Esophagus squamous epithelium (tissue), 5 donors: ENCODE data around the gene CHST10. TPM values are rescaled to one million over a fixed set of nuclear protein-coding genes. Genes with fewer than 3 reads are reported as not detected.

ENCODE experiments used
- DNase-seq: peaks from one replicate; lab custom pipeline; 2025; lab: John Stamatoyannopoulos, UW
- H3K27ac ChIP-seq, 4 donors: fragments of 200-600 bp; sonication (generic); one replicate each; pipeline ENCODE4 v1.5.1; 2016 to 2019; ENCODE audit warnings: mild to moderate bottlenecking in 1 of 4
- H3K27me3 ChIP-seq, 4 donors: fragments of 200-600 bp; sonication (generic); 1 replicate in 3 of 4; 2 replicates in 1 of 4; pipeline versions ENCODE4 v1.5.1 to v1.6.0; 2017 to 2021; ENCODE audit warnings: antibody characterized with exemption in 1 of 4
- H3K36me3 ChIP-seq, 3 donors: fragments of 200-600 bp; sonication (generic); one replicate each; pipeline ENCODE4 v1.5.1; 2016 to 2019
- H3K4me1 ChIP-seq, 3 donors: fragments of 200-600 bp; sonication (generic); one replicate each; pipeline ENCODE4 v1.5.1; 2017 to 2019
- H3K4me3 ChIP-seq, 4 donors: fragments of 200-600 bp; sonication (generic); 1 replicate in 3 of 4; 2 replicates in 1 of 4; pipeline ENCODE4 v1.5.1; 2016 to 2019; ENCODE audit warnings: mild to moderate bottlenecking in 2 of 4, moderate library complexity in 1 of 4
- H3K9me3 ChIP-seq, 3 donors: fragments of 200-600 bp; sonication (generic); one replicate each; pipeline ENCODE4 v1.5.1; 2016 to 2019
- POLR2A ChIP-seq, 4 donors: fragments of 450-650 bp; IDR thresholded peaks; one replicate each; pipeline ENCODE4 v1.6.1; 2017; ENCODE audit warnings: antibody characterized with exemption in 4 of 4, mild to moderate bottlenecking in 4 of 4, moderate library complexity in 3 of 4
- WGBS, 2 donors: methylation state at CpG; one replicate each; pipeline ENCODE4 v1.1.5; 2018; 5-methylcytosine and 5-hydroxymethylcytosine counted together
- intact Hi-C: fragments of 100-400 bp; cut with DNase I; formaldehyde crosslinking; loops from one replicate; pipeline ENCODE4 v1.15.0; 2022
- total RNA-seq, 4 donors: library from RNA; depleted of rRNA; stranded (reverse); fragments of >200 nt; gene quantifications; one replicate each; pipeline ENCODE4 v1.1.0, GENCODE V29; 2016
- TF ChIP-seq, protein P1 (sequence below), 6 experiments: fragments of 450-650 bp in 4 of 6; fragments of 200-600 bp in 2 of 6; sonication (generic) in 2 of 6; IDR thresholded peaks; one replicate each; pipeline ENCODE4 v1.5.1; 2016 to 2019; ENCODE audit warnings: antibody characterized with exemption in 6 of 6, mild to moderate bottlenecking in 4 of 6, moderate library complexity in 4 of 6
- donor health status: DM: yes; HTN: yes; CAD: no.

CHST10 gene
- total RNA-seq, 4 donors from 2014 or later, result 0.53 to 7.0 (median 3.2) TPM

DNA sequence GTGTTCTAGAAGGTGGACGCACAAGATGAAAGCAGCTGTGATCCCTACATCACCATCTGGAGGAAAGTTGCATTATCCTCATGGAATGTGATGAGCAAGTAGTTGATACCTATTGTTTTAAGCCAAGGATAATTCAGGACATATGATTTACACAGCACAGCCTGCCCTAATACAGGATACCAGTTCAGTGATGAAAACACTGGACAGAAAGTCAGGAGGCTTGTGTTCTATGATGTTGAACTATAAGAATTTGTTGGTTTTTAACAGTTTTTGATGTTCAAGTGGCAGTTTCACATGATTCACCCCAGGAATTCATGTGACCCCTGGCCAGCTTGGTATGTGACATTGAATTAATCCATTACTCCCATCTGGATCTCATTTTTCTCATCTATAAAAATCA, 6.2 kb upstream of the CHST10 start:
- Histone ChIP-seq H3K27me3 (peaks cover 0 to 4% (median 0%) of the 10 kb centered on the region in 4 donors), H3K36me3 (no peaks in the 10 kb centered on the region), H3K9me3 (no peaks in the 10 kb centered on the region), H3K4me1 (no peaks in the 10 kb centered on the region), H3K4me3 (no peak overlapping the region), H3K27ac (no peak overlapping the region)
- no peak for DNase-seq
- intact Hi-C loops, result no loop called here
- TF ChIP-seq, protein P1, sequence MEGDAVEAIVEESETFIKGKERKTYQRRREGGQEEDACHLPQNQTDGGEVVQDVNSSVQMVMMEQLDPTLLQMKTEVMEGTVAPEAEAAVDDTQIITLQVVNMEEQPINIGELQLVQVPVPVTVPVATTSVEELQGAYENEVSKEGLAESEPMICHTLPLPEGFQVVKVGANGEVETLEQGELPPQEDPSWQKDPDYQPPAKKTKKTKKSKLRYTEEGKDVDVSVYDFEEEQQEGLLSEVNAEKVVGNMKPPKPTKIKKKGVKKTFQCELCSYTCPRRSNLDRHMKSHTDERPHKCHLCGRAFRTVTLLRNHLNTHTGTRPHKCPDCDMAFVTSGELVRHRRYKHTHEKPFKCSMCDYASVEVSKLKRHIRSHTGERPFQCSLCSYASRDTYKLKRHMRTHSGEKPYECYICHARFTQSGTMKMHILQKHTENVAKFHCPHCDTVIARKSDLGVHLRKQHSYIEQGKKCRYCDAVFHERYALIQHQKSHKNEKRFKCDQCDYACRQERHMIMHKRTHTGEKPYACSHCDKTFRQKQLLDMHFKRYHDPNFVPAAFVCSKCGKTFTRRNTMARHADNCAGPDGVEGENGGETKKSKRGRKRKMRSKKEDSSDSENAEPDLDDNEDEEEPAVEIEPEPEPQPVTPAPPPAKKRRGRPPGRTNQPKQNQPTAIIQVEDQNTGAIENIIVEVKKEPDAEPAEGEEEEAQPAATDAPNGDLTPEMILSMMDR (IDR thresholded peaks at IDR 0.05), result no peak
- TF ChIP-seq POLR2A (IDR thresholded peaks at IDR 0.05), result no peak
- 90 to 93% methylated on average over 1 of the region's 1 CpG for WGBS, 2 donors

DNA sequence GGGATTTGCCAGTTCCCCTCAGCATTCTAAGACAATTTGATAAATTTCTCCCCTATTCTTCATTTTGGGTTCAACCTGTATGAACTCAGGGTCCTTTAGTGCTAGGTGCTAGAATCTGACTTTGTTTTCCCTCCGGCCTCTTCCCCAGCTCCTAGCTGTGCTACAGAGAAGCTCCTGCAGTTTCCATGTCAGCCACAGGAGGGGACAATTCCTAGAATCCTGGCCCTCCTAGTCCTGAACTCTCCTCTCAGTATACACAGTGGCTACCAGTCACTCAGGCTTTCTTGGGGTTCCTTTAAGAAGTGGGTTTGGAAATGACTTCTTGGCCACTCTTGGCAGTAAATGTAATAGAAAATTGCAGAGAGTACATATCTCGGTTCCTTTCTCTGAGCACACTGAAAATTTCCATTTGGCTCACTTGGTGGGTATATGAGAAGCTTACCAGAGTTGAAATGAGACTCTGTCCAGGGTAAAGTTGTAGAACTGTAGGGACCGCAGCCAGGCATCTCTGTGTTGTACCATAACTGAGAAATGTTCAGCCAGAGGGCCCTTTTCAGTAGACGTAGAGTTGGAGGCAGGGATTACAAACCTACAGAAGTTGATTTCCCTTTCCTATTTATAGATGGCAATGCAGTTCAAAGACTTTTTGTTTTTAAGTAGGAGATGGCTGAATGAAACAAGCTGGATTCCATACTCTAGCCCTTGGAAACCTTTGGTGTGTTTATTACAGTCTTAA, 5.0 kb upstream of the CHST10 start:
- no peak overlapping the region for H3K4me3 ChIP-seq
- peaks cover 0 to 5% (median 0%) of the 10 kb centered on the region in 4 donors for H3K27me3 ChIP-seq
- intact Hi-C loops, result no loop called here
- H3K27ac ChIP-seq, result no peak overlapping the region
- TF ChIP-seq POLR2A (IDR thresholded peaks at IDR 0.05), result no peak
- TF ChIP-seq, protein P1 (IDR thresholded peaks at IDR 0.05), result peak in 4 of 6 experiments; percentile 16 to 51 (median 28)
- DNase-seq, result no peak
- peaks cover 0 to 5% (median 1%) of the 10 kb centered on the region in 3 donors for H3K4me1 ChIP-seq
- no peaks in the 10 kb centered on the region for H3K36me3 ChIP-seq
- no peaks in the 10 kb centered on the region for H3K9me3 ChIP-seq
- WGBS, 2 donors, result 84 to 88% methylated on average over 4 of the region's 4 CpGs

DNA sequence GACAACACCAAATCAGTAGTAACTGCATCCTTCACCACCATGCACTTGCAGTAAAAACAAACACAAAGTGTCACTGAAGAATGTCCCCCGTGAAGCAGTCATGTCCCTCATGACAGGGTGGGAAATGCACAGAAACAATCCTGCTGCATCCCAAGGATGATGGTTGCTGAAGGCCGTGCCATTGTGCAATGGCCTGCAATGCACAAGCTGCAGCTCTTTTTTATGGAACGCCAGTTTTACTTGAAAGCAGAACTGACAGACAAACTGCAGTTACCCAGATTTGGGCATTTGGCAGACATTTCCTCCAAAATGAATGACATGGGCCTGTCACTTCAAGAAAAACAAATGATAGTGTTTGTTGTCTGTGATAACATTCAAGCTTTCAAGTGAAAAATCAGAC, 2.4 kb upstream of the CHST10 start:
- TF ChIP-seq, protein P1 (IDR thresholded peaks at IDR 0.05), result no peak
- TF ChIP-seq POLR2A (IDR thresholded peaks at IDR 0.05), result no peak
- H3K4me1 ChIP-seq, result peaks cover 10 to 27% (median 11%) of the 10 kb centered on the region in 3 donors
- DNase-seq, result no peak
- WGBS, 2 donors, result 38 to 54% methylated on average over 3 of the region's 3 CpGs
- H3K27me3 ChIP-seq, result peaks cover 0 to 10% (median 0%) of the 10 kb centered on the region in 4 donors
- H3K4me3 ChIP-seq, result no peak overlapping the region
- H3K36me3 ChIP-seq, result no peaks in the 10 kb centered on the region
- no peaks in the 10 kb centered on the region for H3K9me3 ChIP-seq
- no peak overlapping the region for H3K27ac ChIP-seq
- intact Hi-C loops, result no loop called here

GRCh38 chr2:100418406-100418962, 1.0 kb upstream of the CHST10 start:
- no peak overlapping the region for H3K27ac ChIP-seq
- WGBS, 2 donors, result 79 to 83% methylated on average over 10 to 12 of the region's 12 CpGs
- H3K9me3 ChIP-seq, result no peaks in the 10 kb centered on the region
- H3K27me3 ChIP-seq, result peaks cover 0 to 6% (median 0%) of the 10 kb centered on the region in 4 donors
- H3K4me3 ChIP-seq, result no peak overlapping the region
- intact Hi-C loops, result no loop called here
- TF ChIP-seq, protein P1 (IDR thresholded peaks at IDR 0.05), result no peak
- DNase-seq, result no peak
- H3K36me3 ChIP-seq, result peaks cover 0 to 9% (median 0%) of the 10 kb centered on the region in 3 donors
- H3K4me1 ChIP-seq, result peaks cover 10 to 27% (median 11%) of the 10 kb centered on the region in 3 donors

GRCh38 chr2:100417711-100418124, 250 bp upstream of the CHST10 start:
- intact Hi-C loops, result no loop called here
- TF ChIP-seq POLR2A (IDR thresholded peaks at IDR 0.05), result no peak
- TF ChIP-seq, protein P1 (IDR thresholded peaks at IDR 0.05), result no peak
- WGBS, 2 donors, result 10 to 53% methylated on average over 3 to 12 of the region's 19 CpGs
- H3K36me3 ChIP-seq, result peaks cover 0 to 9% (median 0%) of the 10 kb centered on the region in 3 donors
- H3K27me3 ChIP-seq, result peaks cover 0 to 6% (median 0%) of the 10 kb centered on the region in 4 donors
- DNase-seq, result no peak
- peaks cover 10 to 27% (median 11%) of the 10 kb centered on the region in 3 donors for H3K4me1 ChIP-seq
- peak overlapping the region; percentile 52 to 82 (median 71) for H3K4me3 ChIP-seq
- H3K27ac ChIP-seq, result peak overlapping the region; percentile 22 to 83 (median 67)
- no peaks in the 10 kb centered on the region for H3K9me3 ChIP-seq
